Heart left ventricle (tissue), 13 donors: ENCODE measurements around the gene DRC7.

Experiments used
- POLR2A ChIP-seq, 2 donors: fragments of 450-650 bp; IDR thresholded peaks; one replicate each; pipeline ENCODE4 v1.6.1; 2017; ENCODE audit warnings: antibody characterized with exemption in 2 of 2, mild to moderate bottlenecking in 2 of 2, moderate library complexity in 2 of 2
- TF ChIP-seq, protein P1 (sequence below), 12 donors: fragments of 200-600 bp; sonication (generic) in 4 of 12; IDR thresholded peaks; one replicate each; pipeline versions ENCODE4 v1.5.0 to v1.8.0; 2018 to 2022; ENCODE audit warnings: antibody characterized with exemption in 12 of 12, mild to moderate bottlenecking in 5 of 12
- donor health status: ischemic (EF 13 %, LVEDD 7.1; RV severe dilation, severe dysfunction).
- donor health status: DM: no; HTN: yes; CAD: no.
- donor health status: DM: no; HTN: no; CAD: no.
- donor health status: ischemic (EF 25% LVEDD 6.9; RV normal size, moderate dysfunction).
- donor health status: ischemic (EF 25% LVEDD 5.7; RV mildly dilated, moderate dysfunction).
- donor health status: ischemic (EF 35%, LVEDD 5.7; RV mildly dilated, moderate dysfunction).
- donor health status: nonischemic (EF 11% LVEDD 7.7; RV severe dilation, severe dysfunction).
- donor health status: DM: yes; HTN: yes; CAD: no.
- donor health status: PGD.
- donor health status: ischemic (EF 29% LVEDD 5.4; RV normal size, mild dysfunction).
- donor health status: nonischemic (EF 23%, LVEDD 6.1; RV moderate dilation, normal function).

- TF ChIP-seq, protein P1, sequence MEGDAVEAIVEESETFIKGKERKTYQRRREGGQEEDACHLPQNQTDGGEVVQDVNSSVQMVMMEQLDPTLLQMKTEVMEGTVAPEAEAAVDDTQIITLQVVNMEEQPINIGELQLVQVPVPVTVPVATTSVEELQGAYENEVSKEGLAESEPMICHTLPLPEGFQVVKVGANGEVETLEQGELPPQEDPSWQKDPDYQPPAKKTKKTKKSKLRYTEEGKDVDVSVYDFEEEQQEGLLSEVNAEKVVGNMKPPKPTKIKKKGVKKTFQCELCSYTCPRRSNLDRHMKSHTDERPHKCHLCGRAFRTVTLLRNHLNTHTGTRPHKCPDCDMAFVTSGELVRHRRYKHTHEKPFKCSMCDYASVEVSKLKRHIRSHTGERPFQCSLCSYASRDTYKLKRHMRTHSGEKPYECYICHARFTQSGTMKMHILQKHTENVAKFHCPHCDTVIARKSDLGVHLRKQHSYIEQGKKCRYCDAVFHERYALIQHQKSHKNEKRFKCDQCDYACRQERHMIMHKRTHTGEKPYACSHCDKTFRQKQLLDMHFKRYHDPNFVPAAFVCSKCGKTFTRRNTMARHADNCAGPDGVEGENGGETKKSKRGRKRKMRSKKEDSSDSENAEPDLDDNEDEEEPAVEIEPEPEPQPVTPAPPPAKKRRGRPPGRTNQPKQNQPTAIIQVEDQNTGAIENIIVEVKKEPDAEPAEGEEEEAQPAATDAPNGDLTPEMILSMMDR (IDR thresholded peaks at IDR 0.05), result no peak
- no peak for TF ChIP-seq POLR2A (IDR thresholded peaks at IDR 0.05)
Observed at GRCh38 chr16:57711993-57712392, 17.4 kb downstream of the DRC7 start.
